Neutrophil (primary cell): ENCODE data around the gene TENM4.
"Not testable (repeated sequence)": the region's sequence is repeated elsewhere in the genome, so short reads cannot be mapped to it uniquely, and the experiment has no call there.

Experiments
- H3K27ac ChIP-seq: fragments of 200-600 bp; sonication (generic); 2 replicates; pipeline ENCODE4 v1.5.1; 2016; ENCODE audit warnings: mild to moderate bottlenecking, moderate library complexity
- H3K27me3 ChIP-seq: fragments of 200-600 bp; sonication (generic); 2 replicates; pipeline ENCODE4 v1.6.0; 2016; ENCODE audit warnings: mild to moderate bottlenecking
- H3K36me3 ChIP-seq: fragments of 200-600 bp; sonication (generic); 2 replicates; pipeline ENCODE4 v1.5.1; 2017
- H3K4me1 ChIP-seq, 2 experiments: fragments of 200-600 bp in 1 of 2; sonication (generic) in 1 of 2; 1 replicate in 1 of 2; 2 replicates in 1 of 2; pipeline versions ENCODE4 v1.5.1 to v1.6.1; 2013 to 2016; ENCODE audit warnings: low read depth in 1 of 2, low read length in 1 of 2, mild to moderate bottlenecking in 1 of 2, moderate library complexity in 1 of 2; ENCODE audit not compliant: control insufficient read depth in 1 of 2, insufficient read depth in 1 of 2
- H3K4me3 ChIP-seq, 2 experiments: fragments of 200-600 bp in 1 of 2; sonication (generic) in 1 of 2; 1 replicate in 1 of 2; 2 replicates in 1 of 2; pipeline ENCODE4 v1.5.1; 2013 to 2016; ENCODE audit warnings: low read depth in 1 of 2, low read length in 1 of 2, mild to moderate bottlenecking in 1 of 2, moderate library complexity in 1 of 2
- H3K9me3 ChIP-seq: fragments of 200-600 bp; sonication (generic); 2 replicates; pipeline ENCODE4 v1.5.1; 2016
- CTCF ChIP-seq: fragments of 200-600 bp; sonication (generic); IDR thresholded peaks from 2 replicates; pipeline ENCODE4 v1.5.1; 2016; ENCODE audit warnings: antibody characterized with exemption

TENM4 gene

GRCh38 chr11:79232346-79232745 is 208.5 kb downstream of the TENM4 start:
- Histone ChIP-seq H3K9me3 (no peaks in the 10 kb centered on the region), H3K36me3 (no peaks in the 10 kb centered on the region), H3K27me3 (no peaks in the 10 kb centered on the region), H3K4me3 (no peak overlapping the region), H3K4me1 (no peaks in the 10 kb centered on the region), H3K27ac (no peak overlapping the region)
- TF ChIP-seq CTCF = no peak

DNA sequence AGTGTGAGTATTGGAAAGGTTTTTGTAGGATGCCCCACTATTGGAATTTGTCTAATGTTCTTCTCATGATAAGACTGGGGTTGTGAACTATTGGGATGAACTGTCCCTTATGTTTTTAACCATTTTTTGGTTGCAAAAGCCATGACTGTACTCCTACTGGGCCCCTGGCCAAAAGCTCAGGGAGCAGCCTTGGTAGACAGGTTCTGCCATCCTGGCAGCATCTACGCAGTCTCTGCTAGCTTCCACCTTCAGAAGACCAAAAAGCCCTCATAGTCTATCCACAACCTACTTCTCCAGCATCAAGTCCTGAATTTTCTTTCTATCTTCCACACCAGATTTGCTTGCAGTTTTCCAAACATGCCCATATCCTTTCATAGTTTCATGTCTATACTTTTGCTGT is 211.8 kb downstream of the TENM4 start:
- Histone ChIP-seq H3K4me1 (no peaks in the 10 kb centered on the region), H3K27ac (no peak overlapping the region), H3K36me3 (no peaks in the 10 kb centered on the region), H3K27me3 (no peaks in the 10 kb centered on the region), H3K4me3 (no peak overlapping the region), H3K9me3 (no peaks in the 10 kb centered on the region)
- no peak for TF ChIP-seq CTCF

DNA sequence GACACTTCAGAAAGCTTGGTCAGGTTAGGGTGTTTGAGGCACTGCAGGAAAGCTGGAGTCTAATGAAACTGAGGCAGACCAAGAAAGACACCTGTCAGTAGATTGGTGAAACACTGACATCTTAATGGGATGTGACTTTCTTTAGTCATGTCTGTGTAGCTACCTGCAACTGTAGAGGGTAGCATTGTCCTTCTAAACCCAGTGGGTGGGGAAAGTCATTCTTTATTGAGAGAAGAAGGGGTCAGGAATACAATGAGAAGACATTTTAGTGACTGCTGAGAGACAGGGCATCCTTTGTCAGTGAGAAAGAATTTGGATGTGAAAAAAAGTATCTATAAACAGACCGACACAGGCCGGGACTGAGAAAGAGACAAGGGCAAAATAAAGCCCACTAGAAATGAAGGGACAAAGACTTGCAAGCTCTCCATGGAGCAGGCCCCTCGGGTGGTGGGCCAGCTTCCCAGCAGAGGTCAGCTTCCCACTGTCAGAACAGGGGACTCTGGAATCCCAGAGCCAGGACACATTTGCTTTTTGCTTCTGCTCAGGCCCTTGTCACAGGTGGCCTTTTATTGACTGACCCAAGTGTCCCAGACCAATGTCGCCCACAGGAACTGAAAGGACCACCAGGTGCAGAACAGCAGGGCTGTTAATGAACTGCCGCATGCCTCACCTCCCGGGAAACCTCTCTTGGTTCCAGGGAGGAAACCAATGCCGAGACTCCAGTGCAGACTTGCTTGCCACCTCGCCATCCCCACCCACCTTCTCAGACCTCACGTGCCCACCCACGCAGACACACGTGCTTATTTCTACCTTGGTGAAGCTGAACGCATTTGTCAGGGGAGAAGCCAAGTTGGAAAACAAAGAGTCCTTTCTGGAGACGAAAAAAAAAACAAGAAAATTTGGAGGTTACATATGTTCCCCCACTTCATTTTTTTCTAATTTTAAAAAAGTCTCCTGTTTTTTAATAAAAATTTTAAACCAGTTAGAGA is 212.8 kb downstream of the TENM4 start:
- Histone ChIP-seq H3K27me3 (no peaks in the 10 kb centered on the region), H3K4me3 (no peak overlapping the region), H3K4me1 (no peaks in the 10 kb centered on the region), H3K36me3 (no peaks in the 10 kb centered on the region), H3K27ac (no peak overlapping the region), H3K9me3 (no peaks in the 10 kb centered on the region)
- no peak for TF ChIP-seq CTCF

DNA sequence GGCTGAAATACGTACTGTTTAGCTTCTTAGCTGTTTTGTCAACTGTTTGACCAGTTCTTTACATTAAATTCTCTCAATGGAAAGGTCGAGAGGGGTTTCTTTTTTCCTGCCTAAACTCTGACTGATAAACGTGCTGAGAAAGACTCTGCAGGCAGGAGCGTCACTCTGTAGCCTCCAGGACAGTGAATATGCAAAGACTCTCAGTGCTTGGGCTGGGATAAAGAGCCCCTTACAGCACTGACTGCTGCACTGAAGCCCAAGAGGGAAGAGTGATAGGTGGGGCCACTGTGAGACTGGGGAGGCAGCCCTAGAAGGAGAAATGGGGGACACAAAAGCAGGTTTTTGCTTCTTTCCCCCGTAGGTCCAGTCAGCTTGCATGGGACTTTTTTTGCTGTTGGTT is 213.5 kb downstream of the TENM4 start:
- H3K4me3 ChIP-seq = no peak overlapping the region
- H3K9me3 ChIP-seq = no peaks in the 10 kb centered on the region
- no peak overlapping the region for H3K27ac ChIP-seq
- no peak for TF ChIP-seq CTCF
- H3K36me3 ChIP-seq = no peaks in the 10 kb centered on the region
- H3K4me1 ChIP-seq = no peaks in the 10 kb centered on the region
- no peaks in the 10 kb centered on the region for H3K27me3 ChIP-seq

GRCh38 chr11:79226126-79226525 is 214.7 kb downstream of the TENM4 start:
- no peaks in the 10 kb centered on the region for H3K27me3 ChIP-seq
- no peak overlapping the region for H3K27ac ChIP-seq
- no peak for TF ChIP-seq CTCF
- H3K4me3 ChIP-seq = no peak overlapping the region
- no peaks in the 10 kb centered on the region for H3K9me3 ChIP-seq
- H3K36me3 ChIP-seq = no peaks in the 10 kb centered on the region
- no peaks in the 10 kb centered on the region for H3K4me1 ChIP-seq

GRCh38 chr11:79222163-79222562 is 218.7 kb downstream of the TENM4 start:
- not testable (repeated sequence) for H3K27me3 ChIP-seq, H3K4me3 ChIP-seq, H3K36me3 ChIP-seq, H3K9me3 ChIP-seq, H3K27ac ChIP-seq, H3K4me1 ChIP-seq
